GM21825 (cell line): ENCODE data around the gene ASIC2.

Source experiments
- ATAC-seq: cut with Tn5 transposase; IDR thresholded peaks from one replicate; pipeline ENCODE4 v1.9.1; 2021; ENCODE audit warnings: mild to moderate bottlenecking, moderate library complexity; ENCODE audit not compliant: unreplicated experiment

Gene ASIC2

GRCh38 chr17:33245183-33245582, 47.9 kb downstream of the ASIC2 start:
- no peak for ATAC-seq

DNA sequence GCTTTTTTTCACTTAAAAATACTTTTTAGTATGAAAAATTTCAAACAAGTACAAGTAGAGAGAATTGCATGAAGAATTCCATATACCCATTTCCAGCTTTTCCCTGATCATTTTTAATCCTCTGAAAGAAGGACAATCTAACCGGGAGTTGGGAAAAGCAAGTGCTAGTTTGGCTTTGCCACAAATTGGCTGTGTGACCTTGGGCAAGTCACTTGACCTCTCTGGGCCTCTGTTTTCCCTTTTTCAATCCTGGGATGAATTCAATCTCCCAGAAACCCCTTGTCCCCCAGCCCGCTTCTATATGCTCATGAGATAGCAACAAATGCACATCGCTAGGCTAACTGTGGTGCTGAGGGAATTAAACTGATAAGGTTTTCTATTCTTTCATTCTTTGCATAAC, 49.4 kb downstream of the ASIC2 start:
- ATAC-seq: no peak

GRCh38 chr17:33242375-33243124, 50.5 kb downstream of the ASIC2 start:
- ATAC-seq: no peak

GRCh38 chr17:33241390-33241789, 51.7 kb downstream of the ASIC2 start:
- ATAC-seq: no peak

- ATAC-seq: no peak
These were observed 52.7 kb downstream of the ASIC2 start for GRCh38 chr17:33240362-33240761.

GRCh38 chr17:33239702-33240101, 53.4 kb downstream of the ASIC2 start:
- ATAC-seq: no peak

- no peak for ATAC-seq
These were observed 58.0 kb downstream of the ASIC2 start for GRCh38 chr17:33234930-33235685.

DNA sequence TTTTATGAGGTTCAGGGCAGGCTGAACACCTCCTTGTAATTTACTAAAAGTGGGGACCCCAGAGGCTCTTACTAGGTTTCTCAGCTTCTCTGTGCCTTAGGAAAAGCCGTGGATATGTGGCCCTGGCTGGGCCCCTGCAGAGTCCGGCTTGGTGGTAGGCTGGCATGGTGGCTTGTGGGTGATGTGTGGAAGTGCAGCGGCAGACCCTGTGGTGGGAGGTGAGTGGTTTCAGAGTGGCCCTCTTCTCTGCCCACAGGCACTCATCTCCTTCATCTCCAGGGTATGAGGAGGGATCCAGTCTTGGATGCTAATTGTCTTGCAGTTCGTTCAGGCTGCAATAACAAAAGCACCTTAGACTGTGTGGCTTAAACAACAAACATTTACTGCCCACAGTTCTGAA, 58.9 kb downstream of the ASIC2 start:
- no peak for ATAC-seq

GRCh38 chr17:33233811-33234177, 59.3 kb downstream of the ASIC2 start:
- no peak for ATAC-seq

DNA sequence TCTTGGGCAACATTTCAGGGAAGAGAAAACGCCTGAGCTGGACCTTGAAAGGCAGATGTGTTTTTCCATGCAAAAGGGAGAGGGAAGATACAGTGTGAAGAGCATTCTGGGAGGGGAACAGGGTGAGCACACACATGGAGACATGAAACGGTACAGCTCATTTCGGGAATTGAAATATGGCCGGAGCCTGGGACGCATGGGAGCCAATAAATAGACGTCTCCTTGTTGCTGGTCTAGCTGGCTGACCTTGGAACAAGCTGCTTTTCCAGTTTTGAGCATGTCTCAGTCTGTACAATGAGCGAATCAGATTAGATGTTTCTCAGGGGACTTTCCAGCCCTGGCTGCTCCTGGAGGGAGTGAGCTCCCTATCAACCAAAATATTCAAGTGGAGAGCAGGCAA, 63.6 kb downstream of the ASIC2 start:
- no peak for ATAC-seq

- ATAC-seq: no peak
These were observed 64.1 kb downstream of the ASIC2 start for GRCh38 chr17:33229028-33229427.

DNA sequence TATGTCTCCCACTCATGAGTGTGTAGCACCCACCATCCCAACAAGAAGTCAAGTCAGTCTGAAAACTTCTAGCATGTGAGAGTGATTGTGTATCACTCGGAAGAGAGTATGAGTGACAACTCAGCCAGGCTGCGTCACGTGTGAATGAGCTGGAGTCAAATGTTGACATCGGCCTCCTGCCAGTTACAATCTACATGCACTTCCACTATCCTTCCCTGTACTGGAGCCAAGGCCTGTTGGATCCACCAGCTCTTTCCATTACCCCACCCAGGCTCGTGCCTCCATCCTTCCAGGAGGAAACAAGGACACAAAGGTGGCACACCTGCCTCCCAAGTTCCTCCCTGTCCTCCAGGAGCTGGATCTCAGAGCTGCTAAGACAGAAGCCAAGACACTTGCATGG, 64.5 kb downstream of the ASIC2 start:
- no peak for ATAC-seq

DNA sequence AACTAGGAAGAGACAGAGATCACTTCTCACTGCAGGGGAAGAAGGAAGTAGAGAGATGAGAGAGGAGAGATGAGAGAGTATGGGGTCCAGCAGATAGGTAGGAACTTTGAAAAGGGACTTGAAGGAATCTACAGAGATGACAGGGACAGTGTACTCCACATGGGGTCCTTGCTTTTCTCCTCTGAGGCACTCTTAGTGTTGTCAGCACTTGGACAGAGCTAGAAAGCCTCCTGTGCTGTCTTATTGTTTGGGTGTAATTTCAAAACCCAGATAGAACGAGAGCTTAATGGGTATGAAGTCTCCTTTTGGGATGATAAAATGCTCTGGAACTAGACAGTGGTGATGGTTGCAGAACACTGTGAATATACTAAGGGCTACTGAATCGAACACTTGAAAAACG, 65.2 kb downstream of the ASIC2 start:
- no peak for ATAC-seq

DNA sequence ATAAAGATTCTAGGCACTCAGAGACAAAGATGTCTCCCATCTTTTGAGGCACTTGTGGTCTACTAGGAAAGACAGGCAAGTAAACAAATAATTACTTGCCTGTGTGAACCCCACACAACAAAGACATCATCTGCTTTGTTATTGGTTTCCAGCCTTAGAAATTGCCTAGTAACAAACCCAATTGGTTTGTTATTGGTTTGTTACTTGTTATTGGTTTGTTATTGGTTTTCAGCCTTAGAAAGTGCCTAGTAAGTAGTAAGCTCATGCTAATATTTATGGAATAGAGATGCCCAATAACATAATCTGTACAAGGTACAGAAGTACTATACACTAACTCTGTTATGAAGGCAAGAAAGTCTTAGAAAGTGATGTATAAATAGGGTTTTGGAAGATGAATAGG, 67.1 kb downstream of the ASIC2 start:
- ATAC-seq: no peak

GRCh38 chr17:33225509-33225908, 67.6 kb downstream of the ASIC2 start:
- no peak for ATAC-seq

GRCh38 chr17:33220036-33220435, 73.1 kb downstream of the ASIC2 start:
- no peak for ATAC-seq

DNA sequence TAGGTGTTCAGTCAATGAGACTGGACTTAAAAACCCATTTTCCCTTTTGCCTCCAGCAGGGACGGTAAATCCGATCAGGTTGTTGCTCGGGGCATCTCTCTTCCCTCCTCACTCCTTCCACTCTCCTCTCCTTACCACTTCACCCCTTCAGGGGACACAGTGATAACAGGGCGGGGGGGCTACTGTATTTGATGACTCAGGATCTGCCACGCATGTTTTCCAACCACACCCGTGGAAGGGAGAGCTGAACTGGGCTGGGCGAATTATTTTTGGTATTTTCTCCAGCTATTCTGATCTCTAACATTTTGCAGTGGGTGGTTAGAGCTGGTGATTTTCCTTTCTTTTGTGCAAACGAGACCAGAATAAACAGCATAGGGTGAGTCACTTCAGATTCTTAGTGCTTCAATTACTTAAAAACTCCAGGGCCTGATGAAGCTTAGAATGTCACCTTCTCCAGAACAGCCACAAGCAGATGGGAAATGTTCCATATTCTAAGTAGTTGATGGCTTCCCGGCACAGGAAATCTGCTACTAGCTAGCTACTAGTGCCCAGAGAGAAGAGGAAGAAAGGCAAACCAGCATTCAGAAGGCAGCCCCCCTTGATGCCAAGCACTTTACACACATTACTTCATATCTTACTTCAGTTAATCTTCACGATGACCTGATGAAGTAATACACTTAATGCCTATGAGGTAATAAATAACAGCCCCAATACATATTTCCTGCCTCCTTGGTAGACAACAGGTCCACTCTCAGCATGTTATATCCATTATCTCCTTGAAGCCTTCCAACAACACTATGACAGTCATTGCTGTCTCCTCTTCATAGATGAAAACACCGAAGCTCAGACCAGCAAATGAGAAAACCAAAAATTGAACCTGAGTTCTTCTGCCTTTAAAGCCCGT, 74.1 kb downstream of the ASIC2 start:
- no peak for ATAC-seq

GRCh38 chr17:33217891-33218290, 75.2 kb downstream of the ASIC2 start:
- no peak for ATAC-seq

- ATAC-seq: no peak
These were observed 78.1 kb downstream of the ASIC2 start for GRCh38 chr17:33214996-33215395.

DNA sequence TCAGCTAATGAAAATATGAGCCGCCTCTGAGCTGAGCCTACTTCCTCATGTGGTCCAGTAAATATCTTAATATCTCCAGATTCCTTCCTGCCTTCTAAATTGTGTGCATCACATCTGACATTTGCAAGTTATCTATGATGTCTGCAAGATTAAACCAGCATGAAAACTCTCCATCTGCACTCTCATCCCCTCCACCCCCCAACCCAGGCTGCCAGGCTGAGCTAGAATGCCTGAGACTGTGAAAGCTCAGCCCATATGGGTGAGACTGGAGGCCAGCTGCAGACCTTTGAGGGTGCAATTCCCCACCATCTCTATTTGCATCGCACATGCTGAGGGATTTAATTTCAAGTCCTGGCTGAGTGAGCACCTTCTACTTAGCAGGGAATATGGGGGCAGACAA, 82.8 kb downstream of the ASIC2 start:
- no peak for ATAC-seq

- no peak for ATAC-seq
These were observed 83.4 kb downstream of the ASIC2 start for GRCh38 chr17:33209671-33210070.

DNA sequence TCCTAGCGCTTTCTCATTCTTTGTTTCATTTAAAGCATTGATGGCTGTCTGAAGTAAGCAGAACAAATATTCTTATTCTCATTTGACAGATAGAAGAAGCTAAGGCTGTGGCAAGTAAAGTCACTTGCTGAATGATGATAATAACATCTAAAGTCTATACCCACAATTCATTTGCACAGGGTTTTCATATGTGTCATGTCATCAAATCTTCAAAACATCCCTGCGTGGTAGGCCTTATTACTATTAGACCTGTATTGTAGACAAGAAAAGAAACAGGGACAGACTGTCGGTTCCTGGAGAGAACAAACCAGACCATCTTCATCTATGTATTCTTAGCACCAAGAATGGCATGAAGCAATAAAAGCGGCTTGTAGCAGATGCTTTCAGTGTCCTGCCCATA, 85.9 kb downstream of the ASIC2 start:
- ATAC-seq: no peak
